T-cell (primary cell): Measurements from ENCODE around the gene TP53I11. TPM values are rescaled to one million over a fixed set of nuclear protein-coding genes. Genes with fewer than 3 reads are reported as not detected.

Experiments used
- ATAC-seq, 4 experiments: fragments of 200-7000 bp in 3 of 4; fragments of 150-1000 bp in 1 of 4; cut with Tn5 transposase; replicated peaks in 1 of 4; 1 replicate in 3 of 4; 2 replicates in 1 of 4; pipeline ENCODE4 v1.10.0; 2021; ENCODE audit warnings: moderate library complexity in 3 of 4, mild to moderate bottlenecking in 2 of 4, moderate number of reproducible peaks in 1 of 4
- CTCF ChIA-PET, 2 donors: fragments of 300-600 bp; sonication (Branson Sonifier 250); formaldehyde crosslinking; loops; one replicate each; lab custom pipeline; 2022; ENCODE audit warnings: antibody characterized with exemption in 2 of 2; lab: Charles Lee
- POLR2A ChIA-PET, 2 donors: fragments of 300-600 bp; sonication (Branson Sonifier 250); formaldehyde crosslinking; loops; one replicate each; lab custom pipeline; 2022; ENCODE audit warnings: antibody characterized with exemption in 2 of 2; lab: Charles Lee
- DNase-seq, 35 experiments: peaks; one replicate each; pipeline versions ENCODE4 v3.0.0 to v3.0.0-alpha.2; 2013 to 2023
- H3K27ac ChIP-seq: one replicate; pipeline ENCODE4 v1.5.1; 2013; ENCODE audit warnings: low read length
- H3K27me3 ChIP-seq, 2 experiments: replicated peaks in 1 of 2; 1 replicate in 1 of 2; 2 replicates in 1 of 2; pipeline versions ENCODE4 v1.6.1 to v1.7.0; 2013; ENCODE audit warnings: low read length in 1 of 2, mixed read lengths in 1 of 2; ENCODE audit not compliant: control insufficient read depth in 2 of 2, insufficient read depth in 2 of 2; ENCODE audit errors: extremely low read depth in 1 of 2
- H3K36me3 ChIP-seq, 2 donors: 1 replicate in 1 of 2; 2 replicates in 1 of 2; pipeline versions ENCODE4 v1.6.1 to v1.7.0; 2013; ENCODE audit warnings: low read length in 1 of 2; ENCODE audit not compliant: control insufficient read depth in 2 of 2, insufficient read depth in 1 of 2; ENCODE audit errors: extremely low read depth in 1 of 2
- H3K4me1 ChIP-seq, 2 experiments: 1 replicate in 1 of 2; 2 replicates in 1 of 2; pipeline versions ENCODE4 v1.6.1 to v1.7.0; 2013; ENCODE audit warnings: low read length in 2 of 2, mixed read lengths in 1 of 2; ENCODE audit not compliant: insufficient read depth in 2 of 2, control insufficient read depth in 1 of 2; ENCODE audit errors: extremely low read depth in 1 of 2
- H3K4me3 ChIP-seq, 2 donors: 1 replicate in 1 of 2; 2 replicates in 1 of 2; pipeline versions ENCODE4 v1.5.1 to v1.7.0; 2013; ENCODE audit warnings: mild to moderate bottlenecking in 2 of 2, low read length in 1 of 2, moderate library complexity in 1 of 2; ENCODE audit not compliant: control insufficient read depth in 1 of 2; ENCODE audit errors: extremely low read depth in 1 of 2
- H3K9me3 ChIP-seq: 2 replicates; pipeline ENCODE4 v1.7.0; 2013
- H3K27ac Mint-ChIP-seq, 2 donors: one replicate each; pipeline ENCODE4 v1.8.0; 2020 to 2021; ENCODE audit warnings: mild to moderate bottlenecking in 2 of 2, mixed read lengths in 2 of 2
- H3K27me3 Mint-ChIP-seq, 2 donors: one replicate each; pipeline ENCODE4 v1.8.0; 2021 to 2022; ENCODE audit warnings: mixed read lengths in 2 of 2
- H3K36me3 Mint-ChIP-seq: one replicate; pipeline ENCODE4 v1.8.0; 2021; ENCODE audit warnings: mixed read lengths
- H3K4me1 Mint-ChIP-seq, 3 donors: one replicate each; pipeline ENCODE4 v1.8.0; 2020 to 2022; ENCODE audit warnings: mixed read lengths in 3 of 3, mild to moderate bottlenecking in 1 of 3
- H3K4me3 Mint-ChIP-seq, 3 donors: one replicate each; pipeline ENCODE4 v1.8.0; 2020 to 2022; ENCODE audit warnings: mild to moderate bottlenecking in 3 of 3, mixed read lengths in 3 of 3, moderate library complexity in 3 of 3
- H3K9me3 Mint-ChIP-seq, 3 donors: one replicate each; pipeline ENCODE4 v1.8.0; 2020 to 2022; ENCODE audit warnings: mixed read lengths in 3 of 3
- WGBS: methylation state at CpG from one replicate; pipeline ENCODE4 v1.1.5; 2013; ENCODE audit warnings: missing lambda C conversion rate; ENCODE audit not compliant: insufficient coverage; 5-methylcytosine and 5-hydroxymethylcytosine counted together
- total RNA-seq, 35 experiments: library from RNA in 6 of 35; stranded (reverse) in 6 of 35; fragments of 120-200 nt in 1 of 35; gene quantifications; one replicate each; pipeline versions ENCODE4 v1.2.1 to v1.2.4 and lab custom pipeline; 2013 to 2026

TP53I11 gene
- total RNA-seq, 5 donors from 2014 or later (not counting 1 experiment from before 2014, with no cell fraction given), result 6.6 to 27.0 (median 16.4) TPM

- WGBS, result 86% methylated on average over 6 of the region's 10 CpGs
- no peak overlapping the region for H3K4me3 Mint-ChIP-seq
Observed at GRCh38 chr11:44893308-44893822, 57.3 kb downstream of the TP53I11 start.

GRCh38 chr11:44892843-44893242, 57.8 kb downstream of the TP53I11 start:
- POLR2A ChIA-PET, result interaction anchor here in 1 of 2 donors (0.6 kb wide), 1 partner anchor 960 kb away, joined by 3 read pairs; no protein-coding TSS in a partner anchor
- Histone ChIP-seq H3K4me3 (no peak overlapping the region), H3K27me3 (no peaks in the 10 kb centered on the region), H3K9me3 (no peaks in the 10 kb centered on the region), H3K27ac (no peak overlapping the region), H3K4me1 (peaks cover 0 to 5% of the 10 kb centered on the region in 2 experiments), H3K36me3 (no peaks in the 10 kb centered on the region)
- Mint-ChIP-seq H3K9me3 (peaks cover 0 to under 1% (median 0%) of the 10 kb centered on the region in 3 donors), H3K36me3 (peaks cover 10% of the 10 kb centered on the region), H3K27ac (no peak overlapping the region), H3K27me3 (no peaks in the 10 kb centered on the region), H3K4me1 (peaks cover 0 to 6% (median 3%) of the 10 kb centered on the region in 3 donors), H3K4me3 (no peak overlapping the region)
- DNase-seq, result no peak
- no peak for ATAC-seq
- CTCF ChIA-PET, result interaction anchor here in 1 of 2 donors (0.6 to 0.7 kb wide), 2 partner anchors 273 to 281 kb away, joined by 3 to 7 read pairs; no protein-coding TSS in a partner anchor
- 90% methylated on average over 5 of the region's 7 CpGs for WGBS

More at GRCh38 chr11:44893308-44893822, 57.3 kb downstream of the TP53I11 start:
- peaks cover 0 to 6% (median 3%) of the 10 kb centered on the region in 3 donors for H3K4me1 Mint-ChIP-seq
- ATAC-seq, result no peak
- no peaks in the 10 kb centered on the region for H3K36me3 ChIP-seq
- H3K27ac ChIP-seq, result no peak overlapping the region
- no peak for DNase-seq
- peaks cover 16% of the 10 kb centered on the region for H3K36me3 Mint-ChIP-seq
- CTCF ChIA-PET, result interaction anchor here in 1 of 2 donors (0.6 to 0.7 kb wide), 3 partner anchors 53 to 281 kb away, joined by 3 to 7 read pairs (median 3); no protein-coding TSS in a partner anchor
- peaks cover 0 to 5% (median 0%) of the 10 kb centered on the region in 3 donors for H3K9me3 Mint-ChIP-seq
- H3K27me3 Mint-ChIP-seq, result no peaks in the 10 kb centered on the region
- H3K27me3 ChIP-seq, result no peaks in the 10 kb centered on the region
- POLR2A ChIA-PET, result interaction anchor here in 1 of 2 donors (0.6 kb wide), 1 partner anchor 960 kb away, joined by 3 read pairs; no protein-coding TSS in a partner anchor
- H3K4me1 ChIP-seq, result peaks cover 0 to 5% of the 10 kb centered on the region in 2 experiments
- no peaks in the 10 kb centered on the region for H3K9me3 ChIP-seq
- no peak overlapping the region for H3K27ac Mint-ChIP-seq
- H3K4me3 ChIP-seq, result no peak overlapping the region

GRCh38 chr11:44889266-44889665, 61.4 kb downstream of the TP53I11 start:
- H3K4me3 ChIP-seq, result no peak overlapping the region
- H3K27ac ChIP-seq, result no peak overlapping the region
- H3K4me1 Mint-ChIP-seq, result peaks cover 0 to 6% (median 5%) of the 10 kb centered on the region in 3 donors
- H3K9me3 ChIP-seq, result no peaks in the 10 kb centered on the region
- H3K27me3 Mint-ChIP-seq, result no peaks in the 10 kb centered on the region
- peaks cover 0 to 5% of the 10 kb centered on the region in 2 experiments for H3K4me1 ChIP-seq
- 100% methylated on average over 1 of the region's 1 CpG for WGBS
- no peak overlapping the region for H3K4me3 Mint-ChIP-seq
- H3K9me3 Mint-ChIP-seq, result no peaks in the 10 kb centered on the region
- no peaks in the 10 kb centered on the region for H3K27me3 ChIP-seq
- H3K36me3 ChIP-seq, result no peaks in the 10 kb centered on the region
- no peaks in the 10 kb centered on the region for H3K36me3 Mint-ChIP-seq
- ATAC-seq, result no peak
- POLR2A ChIA-PET, result no interaction called here
- CTCF ChIA-PET, result interaction anchor here (0.5 to 1.0 kb wide), 2 partner anchors 22 to 1106 kb away, joined by 3 read pairs; no protein-coding TSS in a partner anchor
- H3K27ac Mint-ChIP-seq, result no peak overlapping the region
- no peak for DNase-seq

GRCh38 chr11:44887636-44888035, 63.0 kb downstream of the TP53I11 start:
- Mint-ChIP-seq H3K4me3 (no peak overlapping the region), H3K36me3 (peaks cover 2% of the 10 kb centered on the region), H3K4me1 (peaks cover 0 to 14% (median 7%) of the 10 kb centered on the region in 3 donors), H3K9me3 (no peaks in the 10 kb centered on the region), H3K27ac (no peak overlapping the region), H3K27me3 (no peaks in the 10 kb centered on the region)
- ATAC-seq (no peak), DNase-seq (no peak)
- Histone ChIP-seq H3K27me3 (no peaks in the 10 kb centered on the region), H3K9me3 (no peaks in the 10 kb centered on the region), H3K36me3 (peaks cover 0 to 2% of the 10 kb centered on the region in 2 donors), H3K4me3 (no peak overlapping the region), H3K27ac (no peak overlapping the region), H3K4me1 (no peaks in the 10 kb centered on the region)
- POLR2A ChIA-PET, result no interaction called here
- CTCF ChIA-PET, result no interaction called here
- 60% methylated on average over 1 of the region's 3 CpGs for WGBS

GRCh38 chr11:44886790-44887140, 63.9 kb downstream of the TP53I11 start:
- H3K4me1 Mint-ChIP-seq, result peaks cover 0 to 17% (median 7%) of the 10 kb centered on the region in 3 donors
- ChIA-PET POLR2A (no interaction called here), CTCF (no interaction called here)
- no peak for DNase-seq
- no peaks in the 10 kb centered on the region for H3K27me3 ChIP-seq
- H3K9me3 Mint-ChIP-seq, result no peaks in the 10 kb centered on the region
- no peak overlapping the region for H3K4me3 ChIP-seq
- no peaks in the 10 kb centered on the region for H3K27me3 Mint-ChIP-seq
- no peaks in the 10 kb centered on the region for H3K4me1 ChIP-seq
- no peak overlapping the region for H3K4me3 Mint-ChIP-seq
- no peak for ATAC-seq
- H3K27ac Mint-ChIP-seq, result no peak overlapping the region
- WGBS, result 100% methylated on average over 1 of the region's 3 CpGs
- no peak overlapping the region for H3K27ac ChIP-seq
- H3K36me3 Mint-ChIP-seq, result peaks cover 2% of the 10 kb centered on the region
- peaks cover 2% of the 10 kb centered on the region in 2 donors for H3K36me3 ChIP-seq
- no peaks in the 10 kb centered on the region for H3K9me3 ChIP-seq

GRCh38 chr11:44885919-44886789, 64.5 kb downstream of the TP53I11 start:
- H3K4me3 ChIP-seq, result no peak overlapping the region
- peaks cover 2% of the 10 kb centered on the region in 2 donors for H3K36me3 ChIP-seq
- no peaks in the 10 kb centered on the region for H3K9me3 ChIP-seq
- Mint-ChIP-seq H3K36me3 (peaks cover 2% of the 10 kb centered on the region), H3K4me3 (no peak overlapping the region), H3K27me3 (no peaks in the 10 kb centered on the region), H3K4me1 (peaks cover 0 to 11% (median 7%) of the 10 kb centered on the region in 3 donors), H3K9me3 (no peaks in the 10 kb centered on the region), H3K27ac (peak overlapping the region in 1 of 2 donors; percentile 34)
- no peak overlapping the region for H3K27ac ChIP-seq
- ChIA-PET CTCF (no interaction called here), POLR2A (no interaction called here)
- 82% methylated on average over 12 of the region's 13 CpGs for WGBS
- no peaks in the 10 kb centered on the region for H3K27me3 ChIP-seq
- DNase-seq (no peak), ATAC-seq (no peak)
- no peaks in the 10 kb centered on the region for H3K4me1 ChIP-seq
